Breast epithelium (tissue), 3 donors: ENCODE data around the gene GPR176.

Experiments
- CTCF ChIP-seq, 3 donors: fragments of 450-650 bp; IDR thresholded peaks; one replicate each; pipeline ENCODE4 v1.5.1; 2016 to 2017; ENCODE audit warnings: antibody characterized with exemption in 3 of 3, mild to moderate bottlenecking in 3 of 3, moderate library complexity in 3 of 3
- POLR2A ChIP-seq: fragments of 450-650 bp; IDR thresholded peaks from one replicate; pipeline ENCODE4 v1.6.1; 2016; ENCODE audit warnings: antibody characterized with exemption, mild to moderate bottlenecking, moderate library complexity

- TF ChIP-seq CTCF (IDR thresholded peaks at IDR 0.05): peak in 1 of 3 donors; percentile 12
- TF ChIP-seq POLR2A: no peak
These were observed 137.5 kb downstream of the GPR176 start, which contains the start of gene FSIP1 for GRCh38 chr15:39782441-39783138.
